PC-9 (cell line): ENCODE measurements around the gene MYO1F. TPM values are rescaled to one million over a fixed set of nuclear protein-coding genes. Genes with fewer than 3 reads are reported as not detected.

ENCODE experiments used
- BruUV-seq: library from RNA; stranded (reverse); fragments of 400-500 nt; replicated peaks from 2 replicates; lab custom pipeline; 2021; lab: Mats Ljungman, UMichigan
- CTCF ChIA-PET: fragments of 300-600 bp; sonication (Branson Sonifier 250); formaldehyde crosslinking; loops from one replicate; lab custom pipeline; 2022; ENCODE audit warnings: antibody characterized with exemption; lab: Charles Lee
- POLR2A ChIA-PET: fragments of 300-600 bp; sonication (Branson Sonifier 250); formaldehyde crosslinking; loops from one replicate; lab custom pipeline; 2022; ENCODE audit warnings: antibody characterized with exemption; ENCODE audit not compliant: unreplicated experiment; lab: Charles Lee
- DNase-seq, 2 experiments: peaks; one replicate each; pipeline versions ENCODE4 v3.0.0 to v3.0.0-alpha.2; 2015 to 2022; ENCODE audit warnings: mixed read lengths in 1 of 2
- H2AFZ ChIP-seq: fragments of 200-600 bp; sonication (generic); 2 replicates; pipeline ENCODE4 v1.8.1; 2017; ENCODE audit warnings: antibody characterized with exemption
- H3F3A ChIP-seq: fragments of 200-600 bp; sonication (generic); 2 replicates; pipeline ENCODE4 v1.8.1; 2017; ENCODE audit warnings: antibody characterized with exemption, mild to moderate bottlenecking, low read depth; ENCODE audit not compliant: insufficient read depth
- H3K27ac ChIP-seq: fragments of 200-600 bp; sonication (generic); 2 replicates; pipeline ENCODE4 v1.6.1; 2016; ENCODE audit warnings: mixed run types
- H3K27me3 ChIP-seq: fragments of 200-600 bp; sonication (generic); 2 replicates; pipeline ENCODE4 v1.6.1; 2016; ENCODE audit warnings: low read depth, mixed run types; ENCODE audit not compliant: insufficient read depth
- H3K36me3 ChIP-seq: fragments of 200-600 bp; sonication (generic); 2 replicates; pipeline ENCODE4 v1.6.1; 2016; ENCODE audit warnings: low read depth, mixed run types
- H3K4me1 ChIP-seq: fragments of 200-600 bp; sonication (generic); replicated peaks from 2 replicates; pipeline ENCODE4 v1.6.1; 2016; ENCODE audit warnings: mixed run types; ENCODE audit not compliant: insufficient read depth
- H3K4me2 ChIP-seq: fragments of 200-600 bp; sonication (generic); 2 replicates; pipeline ENCODE4 v1.6.1; 2017; ENCODE audit warnings: mixed run types
- H3K4me3 ChIP-seq: fragments of 200-600 bp; sonication (generic); 2 replicates; pipeline ENCODE4 v1.6.1; 2016; ENCODE audit warnings: mixed run types
- H3K79me2 ChIP-seq: fragments of 200-600 bp; sonication (generic); 2 replicates; pipeline ENCODE4 v1.6.1; 2017; ENCODE audit warnings: low read depth, mixed run types
- H3K9me2 ChIP-seq: fragments of 200-600 bp; sonication (generic); 2 replicates; pipeline ENCODE4 v1.8.1; 2017; ENCODE audit warnings: mild to moderate bottlenecking; ENCODE audit not compliant: insufficient read depth
- H3K9me3 ChIP-seq: fragments of 200-600 bp; sonication (generic); 2 replicates; pipeline ENCODE4 v1.8.1; 2016; ENCODE audit warnings: low read depth; ENCODE audit not compliant: insufficient read depth
- H4K20me1 ChIP-seq: fragments of 200-600 bp; sonication (generic); 2 replicates; pipeline ENCODE4 v1.8.1; 2017; ENCODE audit not compliant: insufficient read depth
- CTCF ChIP-seq: fragments of 200-600 bp; sonication (generic); conservative IDR thresholded peaks from 2 replicates; pipeline ENCODE4 v1.6.1; 2017; ENCODE audit warnings: mixed run types, antibody characterized with exemption, mild to moderate bottlenecking, moderate library complexity
- EZH2 ChIP-seq: fragments of 200-600 bp; sonication (generic); IDR thresholded peaks from 2 replicates; pipeline ENCODE4 v1.8.0; 2017; ENCODE audit warnings: antibody characterized with exemption, low read depth
- intact Hi-C: fragments of 100-400 bp; cut with micrococcal nuclease; formaldehyde crosslinking; loops from one replicate; pipeline ENCODE4 v1.10.0; 2022; ENCODE audit not compliant: unreplicated experiment
- total RNA-seq: library from RNA; stranded (reverse); gene quantifications from 2 replicates; pipeline ENCODE4 v1.2.3, GENCODE V29; 2021

MYO1F gene
- total RNA-seq, 1 experiment from 2014 or later, result 1.3 TPM

DNA sequence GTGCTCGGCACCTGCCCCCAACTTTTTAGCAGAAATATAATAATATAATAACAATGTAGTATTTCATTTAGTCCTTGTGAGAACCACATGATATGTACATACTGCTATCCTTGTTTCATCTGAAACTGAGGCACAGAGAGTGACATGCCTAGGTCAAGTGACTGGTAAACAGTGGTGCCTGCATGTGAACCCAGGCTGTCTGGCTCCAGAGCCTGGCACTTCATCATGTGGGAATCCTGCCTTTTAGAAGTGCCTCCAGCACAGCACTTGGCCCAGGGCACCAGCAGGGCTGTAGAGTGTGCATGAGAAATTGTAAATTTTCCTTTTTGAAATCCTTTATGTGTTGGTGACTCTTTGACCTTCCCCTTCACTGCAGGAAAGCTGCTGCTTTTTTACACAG lies 102.2 kb downstream of the MYO1F start:
- DNase-seq, result no peak
- Histone ChIP-seq H3K27ac (no peak overlapping the region), H3K4me1 (peaks cover under 1% of the 10 kb centered on the region), H2AFZ (no peak overlapping the region), H3K79me2 (peaks cover 56% of the 10 kb centered on the region), H3K4me2 (no peak overlapping the region), H3K9me2 (no peaks in the 10 kb centered on the region), H3K9me3 (no peaks in the 10 kb centered on the region), H3K36me3 (peaks cover 58% of the 10 kb centered on the region), H3F3A (peaks cover 53% of the 10 kb centered on the region), H4K20me1 (peaks cover 84% of the 10 kb centered on the region), H3K27me3 (no peaks in the 10 kb centered on the region), H3K4me3 (no peak overlapping the region)
- intact Hi-C loops, result no loop called here
- CTCF ChIA-PET, result interaction anchor here (0.6 kb wide), 1 partner anchor 62 kb away, joined by 4 read pairs; the partner anchor contains the start of gene MARCHF2
- TF ChIP-seq EZH2 (no peak), CTCF (no peak)
- BruUV-seq, result no TSS peak
- POLR2A ChIA-PET, result no interaction called here

- no peak overlapping the region for H3K4me2 ChIP-seq
- H4K20me1 ChIP-seq, result peaks cover 89% of the 10 kb centered on the region
- no peak overlapping the region for H3K4me3 ChIP-seq
- peaks cover 53% of the 10 kb centered on the region; the same call in 1 of the 2 replicates for H3K79me2 ChIP-seq
- DNase-seq, result no peak
- ChIA-PET CTCF (interaction anchor here (0.5 kb wide), 1 partner anchor 262 kb away, joined by 3 read pairs; no protein-coding TSS in a partner anchor), POLR2A (no interaction called here)
- peaks cover 49% of the 10 kb centered on the region; the same call in 1 of the 2 replicates for H3F3A ChIP-seq
- no peaks in the 10 kb centered on the region for H3K4me1 ChIP-seq
- no peaks in the 10 kb centered on the region for H3K9me3 ChIP-seq
- H3K27ac ChIP-seq, result no peak overlapping the region
- no TSS peak for BruUV-seq
- H3K9me2 ChIP-seq, result no peaks in the 10 kb centered on the region
- peaks cover 63% of the 10 kb centered on the region for H3K36me3 ChIP-seq
- no peaks in the 10 kb centered on the region for H3K27me3 ChIP-seq
- intact Hi-C loops, result no loop called here
- TF ChIP-seq EZH2 (no peak), CTCF (no peak)
- H2AFZ ChIP-seq, result no peak overlapping the region
Observed at GRCh38 chr19:8473648-8474476, 103.4 kb downstream of the MYO1F start.

Other genes with a start within 250 kb of the MYO1F start
- gene KANK3, start 234.2 kb downstream of the MYO1F start, total RNA-seq, result 0.37 and 1.6 TPM in 2 replicates
- gene ANGPTL4, start 213.3 kb downstream of the MYO1F start, total RNA-seq, result 0.30 TPM in 1 of 2 replicates, not detected in the other
- 119 and 126 TPM in 2 replicates for gene RAB11B, start 187.1 kb downstream of the MYO1F start, total RNA-seq
- 16.6 and 25.2 TPM in 2 replicates for gene MARCHF2, start 164.1 kb downstream of the MYO1F start, total RNA-seq
- 220 and 239 TPM in 2 replicates for gene HNRNPM, start 132.5 kb downstream of the MYO1F start, total RNA-seq
- 0.85 and 0.90 TPM in 2 replicates for gene PRAM1, start 74.8 kb downstream of the MYO1F start, total RNA-seq
- gene ZNF414, start 63.3 kb downstream of the MYO1F start, total RNA-seq, result 22.1 and 22.4 TPM in 2 replicates
- 0.60 TPM in 1 of 2 replicates, not detected in the other for gene ADAMTS10, start 33.3 kb upstream of the MYO1F start, total RNA-seq
- not detected in 2 replicates for gene NFILZ, start 53.2 kb upstream of the MYO1F start, total RNA-seq
- not detected in 2 replicates for gene ACTL9, start 121.4 kb upstream of the MYO1F start, total RNA-seq
- gene OR2Z1, start 144.2 kb upstream of the MYO1F start, total RNA-seq, result not detected in 2 replicates